ENCODE data around the gene MYO18A. TPM values are rescaled to one million over a fixed set of nuclear protein-coding genes. Genes with fewer than 3 reads are reported as not detected.

The MYO18A gene
- total RNA-seq, 1 experiment from 2014 or later: 37.2 TPM

DNA sequence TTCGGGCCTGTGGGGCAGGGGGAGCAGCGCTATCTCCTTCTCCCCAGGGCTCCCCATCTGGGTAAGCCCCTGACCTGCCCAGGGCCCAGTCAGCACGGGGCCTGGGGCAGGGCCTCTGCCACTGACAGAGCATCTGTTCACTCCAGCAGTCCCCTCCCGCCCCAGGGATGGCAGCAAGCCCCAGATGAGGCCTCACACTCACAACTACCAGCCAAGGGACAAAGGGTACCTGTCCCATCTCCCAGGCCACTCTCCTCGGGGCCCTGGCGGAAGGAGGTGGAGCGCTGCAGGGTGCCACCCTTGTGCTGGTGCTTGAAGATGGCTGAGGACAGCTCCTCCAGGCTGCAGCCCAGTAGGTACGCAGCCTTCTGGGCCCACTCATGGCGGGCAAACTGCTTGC, 64.8 kb downstream of the MYO18A start:
- Histone ChIP-seq H3K9me3 (ENCODE audit: control insufficient read depth in 1 of 2, insufficient read depth in 1 of 2, low read depth in 1 of 2, low read length in 2 of 2) (no peaks in the 10 kb centered on the region), H3K4me3 (replicated peaks in 1 of 2; ENCODE audit: low read depth in 1 of 2, low read length in 2 of 2) (no peak overlapping the region), H3K27me3 (ENCODE audit: insufficient read depth, low read length) (no peaks in the 10 kb centered on the region), H3K27ac (ENCODE audit: low read depth, low read length) (no peak overlapping the region), H4K20me1 (ENCODE audit: insufficient read depth) (no peaks in the 10 kb centered on the region; the same call in 1 of the 2 replicates), H3K36me3 (ENCODE audit: control insufficient read depth in 1 of 2, insufficient read depth in 2 of 2, low read length in 2 of 2) (0 out of 4 replicates have a peak, but pooled peaks cover under 1 to 2% of the 10 kb centered on the region in 2 experiments), H3K9me2 (ENCODE audit: insufficient read depth) (no peaks in the 10 kb centered on the region), H3K79me2 (ENCODE audit: insufficient read depth, low read length) (no peaks in the 10 kb centered on the region), H3K4me1 (ENCODE audit: control insufficient read depth in 1 of 2, insufficient read depth in 2 of 2, low read length in 2 of 2) (peaks cover 0 to 8% of the 10 kb centered on the region in 2 experiments; a peak in 1 of 4 replicates), H2AFZ (ENCODE audit: low read depth, low read length, poor library complexity, severe bottlenecking) (no peak overlapping the region), H3K4me2 (ENCODE audit: low read length) (no peak overlapping the region), H3K9ac (ENCODE audit: low read length) (no peak overlapping the region)
- no TSS peak for BruUV-seq (replicated peaks)
- DNase-seq (ENCODE audit: low read depth, low spot score): no peak
- intact Hi-C loops (cut with micrococcal nuclease): loop anchor here (10.0 kb wide), 1 partner anchor 351 kb away; no protein-coding TSS in a partner anchor
- TF ChIP-seq POLR2AphosphoS5 (IDR thresholded peaks at IDR 0.05; ENCODE audit: low read depth, low read length): no peak
- no peak for TF ChIP-seq TCF7L2 (IDR thresholded peaks at IDR 0.05; ENCODE audit: borderline replicate concordance, extremely low read depth, insufficient read depth, insufficient read length)
- no peak for TF ChIP-seq SIN3A (IDR thresholded peaks at IDR 0.05; ENCODE audit: low read depth)
- TF ChIP-seq YY1 (IDR thresholded peaks at IDR 0.05; ENCODE audit: extremely low read depth, insufficient replicate concordance, low read depth, low read length): no peak
- TF ChIP-seq SP1 (IDR thresholded peaks at IDR 0.05; ENCODE audit: low read depth): no peak
- TF ChIP-seq JUND (IDR thresholded peaks at IDR 0.05): no peak
- no peak for TF ChIP-seq ZBTB33 (IDR thresholded peaks at IDR 0.05; ENCODE audit: extremely low read depth, insufficient replicate concordance, low read length)
- no peak for TF ChIP-seq RAD21 (IDR thresholded peaks at IDR 0.05; ENCODE audit: low read depth)
- no peak for TF ChIP-seq ELF1 (IDR thresholded peaks at IDR 0.05; ENCODE audit: borderline replicate concordance, low read depth)
- no peak for TF ChIP-seq EZH2phosphoT487 (IDR thresholded peaks at IDR 0.05; ENCODE audit: borderline replicate concordance)
- TF ChIP-seq, protein P1, sequence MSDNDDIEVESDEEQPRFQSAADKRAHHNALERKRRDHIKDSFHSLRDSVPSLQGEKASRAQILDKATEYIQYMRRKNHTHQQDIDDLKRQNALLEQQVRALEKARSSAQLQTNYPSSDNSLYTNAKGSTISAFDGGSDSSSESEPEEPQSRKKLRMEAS (IDR thresholded peaks at IDR 0.05): no peak
- no peak for TF ChIP-seq REST (IDR thresholded peaks at IDR 0.05; ENCODE audit: low read depth)
- TF ChIP-seq POLR2A (IDR thresholded peaks at IDR 0.05; ENCODE audit: borderline replicate concordance, extremely low read depth, insufficient read depth, insufficient read length): no peak
- ChIA-PET RAD21 (ENCODE audit: low non-redundant PET in 1 of 2, low total read pairs in 2 of 2, uncharacterized antibody in 2 of 2, unreplicated experiment in 2 of 2) (interaction anchor here (1.0 to 2.1 kb wide), 2 partner anchors 25 to 150 kb away, joined by 5 to 21 read pairs; no protein-coding TSS in a partner anchor), POLR2A (interaction anchor here (1.2 to 2.6 kb wide), 2 partner anchors 150 to 388 kb away, joined by 3 to 10 read pairs; no protein-coding TSS in a partner anchor), CTCF (interaction anchor here (0.9 to 4.2 kb wide), 12 partner anchors 10 to 388 kb away, joined by 3 to 222 read pairs (median 14); partner anchors contain the start of genes MYO18A, NEK8 and TLCD1)
- no peak for ATAC-seq

All from HCT116 (cell line).